ENCODE results near the gene SIRT6.

DNA sequence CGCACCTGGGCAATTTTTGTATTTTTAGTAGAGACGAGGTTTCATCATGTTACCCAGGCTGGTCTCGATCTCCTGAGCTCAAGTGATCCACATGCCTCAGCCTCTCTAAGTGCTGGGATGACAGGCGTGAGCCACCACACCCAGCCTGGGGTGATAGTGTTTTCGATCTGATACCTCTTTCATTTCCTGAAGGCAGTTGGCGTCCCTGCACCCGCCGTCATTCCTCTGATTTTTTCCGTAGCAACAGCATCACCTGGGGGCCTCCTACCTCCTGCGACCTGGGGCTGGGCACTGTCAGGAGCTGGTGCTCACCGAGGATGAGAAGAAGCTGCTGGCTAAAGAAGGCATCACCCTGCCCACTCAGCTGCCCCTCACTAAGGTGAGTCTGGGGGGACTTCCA lies 18.1 kb downstream of the SIRT6 start:
- TF ChIP-seq, protein P1, sequence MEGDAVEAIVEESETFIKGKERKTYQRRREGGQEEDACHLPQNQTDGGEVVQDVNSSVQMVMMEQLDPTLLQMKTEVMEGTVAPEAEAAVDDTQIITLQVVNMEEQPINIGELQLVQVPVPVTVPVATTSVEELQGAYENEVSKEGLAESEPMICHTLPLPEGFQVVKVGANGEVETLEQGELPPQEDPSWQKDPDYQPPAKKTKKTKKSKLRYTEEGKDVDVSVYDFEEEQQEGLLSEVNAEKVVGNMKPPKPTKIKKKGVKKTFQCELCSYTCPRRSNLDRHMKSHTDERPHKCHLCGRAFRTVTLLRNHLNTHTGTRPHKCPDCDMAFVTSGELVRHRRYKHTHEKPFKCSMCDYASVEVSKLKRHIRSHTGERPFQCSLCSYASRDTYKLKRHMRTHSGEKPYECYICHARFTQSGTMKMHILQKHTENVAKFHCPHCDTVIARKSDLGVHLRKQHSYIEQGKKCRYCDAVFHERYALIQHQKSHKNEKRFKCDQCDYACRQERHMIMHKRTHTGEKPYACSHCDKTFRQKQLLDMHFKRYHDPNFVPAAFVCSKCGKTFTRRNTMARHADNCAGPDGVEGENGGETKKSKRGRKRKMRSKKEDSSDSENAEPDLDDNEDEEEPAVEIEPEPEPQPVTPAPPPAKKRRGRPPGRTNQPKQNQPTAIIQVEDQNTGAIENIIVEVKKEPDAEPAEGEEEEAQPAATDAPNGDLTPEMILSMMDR (tag by site-specific recombination; IDR thresholded peaks at IDR 0.05) = no peak
- TF ChIP-seq ZNF274 (IDR thresholded peaks at IDR 0.05; ENCODE audit: low read length) (no peak), ZNF274 (tag by site-specific recombination; IDR thresholded peaks at IDR 0.05; ENCODE audit: borderline replicate concordance) (no peak), ZNF24 (tag by site-specific recombination; IDR thresholded peaks at IDR 0.05) (no peak), ZNF175 (tag by site-specific recombination; IDR thresholded peaks at IDR 0.05) (no peak), SALL2 (tag by site-specific recombination; IDR thresholded peaks at IDR 0.05; ENCODE audit: borderline replicate concordance) (no peak)

Measured in HEK293 (cell line).